Peyer's patch (tissue), 4 donors: ENCODE measurements around the gene MGLL.

ENCODE experiments used
- POLR2A ChIP-seq, 2 donors: fragments of 450-650 bp; IDR thresholded peaks; one replicate each; pipeline ENCODE4 v1.5.1; 2017; ENCODE audit warnings: antibody characterized with exemption in 2 of 2, mild to moderate bottlenecking in 2 of 2, moderate library complexity in 2 of 2
- TF ChIP-seq, protein P1 (sequence below), 6 experiments: fragments of 450-650 bp in 4 of 6; fragments of 200-600 bp in 2 of 6; sonication (generic) in 1 of 6; IDR thresholded peaks; one replicate each; pipeline ENCODE4 v1.5.1; 2017 to 2019; ENCODE audit warnings: antibody characterized with exemption in 6 of 6, mild to moderate bottlenecking in 3 of 6, moderate library complexity in 1 of 6

DNA sequence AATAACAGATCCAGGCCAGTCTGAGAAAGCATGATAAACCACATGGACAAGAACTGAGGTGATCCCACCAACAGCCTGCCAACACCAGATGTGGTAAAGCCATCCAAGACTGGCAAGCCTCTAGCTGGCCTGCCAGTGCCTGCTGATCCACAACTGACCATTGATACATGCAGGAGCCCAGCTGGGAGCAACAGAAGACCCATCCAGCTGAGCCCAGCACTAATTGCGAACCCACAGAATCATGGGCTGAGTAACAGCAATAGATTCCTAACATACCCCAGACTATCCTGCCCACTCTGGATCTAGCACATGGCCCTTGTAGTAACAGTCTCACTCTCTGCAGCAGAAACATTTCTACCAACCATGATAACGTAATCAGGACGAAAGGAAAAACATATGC lies 10.6 kb downstream of the MGLL start:
- TF ChIP-seq, protein P1, sequence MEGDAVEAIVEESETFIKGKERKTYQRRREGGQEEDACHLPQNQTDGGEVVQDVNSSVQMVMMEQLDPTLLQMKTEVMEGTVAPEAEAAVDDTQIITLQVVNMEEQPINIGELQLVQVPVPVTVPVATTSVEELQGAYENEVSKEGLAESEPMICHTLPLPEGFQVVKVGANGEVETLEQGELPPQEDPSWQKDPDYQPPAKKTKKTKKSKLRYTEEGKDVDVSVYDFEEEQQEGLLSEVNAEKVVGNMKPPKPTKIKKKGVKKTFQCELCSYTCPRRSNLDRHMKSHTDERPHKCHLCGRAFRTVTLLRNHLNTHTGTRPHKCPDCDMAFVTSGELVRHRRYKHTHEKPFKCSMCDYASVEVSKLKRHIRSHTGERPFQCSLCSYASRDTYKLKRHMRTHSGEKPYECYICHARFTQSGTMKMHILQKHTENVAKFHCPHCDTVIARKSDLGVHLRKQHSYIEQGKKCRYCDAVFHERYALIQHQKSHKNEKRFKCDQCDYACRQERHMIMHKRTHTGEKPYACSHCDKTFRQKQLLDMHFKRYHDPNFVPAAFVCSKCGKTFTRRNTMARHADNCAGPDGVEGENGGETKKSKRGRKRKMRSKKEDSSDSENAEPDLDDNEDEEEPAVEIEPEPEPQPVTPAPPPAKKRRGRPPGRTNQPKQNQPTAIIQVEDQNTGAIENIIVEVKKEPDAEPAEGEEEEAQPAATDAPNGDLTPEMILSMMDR (IDR thresholded peaks at IDR 0.05), result no peak
- no peak for TF ChIP-seq POLR2A (IDR thresholded peaks at IDR 0.05)
